ENCODE results near the gene PIEZO2. TPM values are rescaled to one million over a fixed set of nuclear protein-coding genes. Genes with fewer than 3 reads are reported as not detected.

The PIEZO2 gene
- total and polyA plus RNA-seq, 2 of the 8 experiments (the other 6 are each of a cell fraction or from before 2014, with no cell fraction given): 4.7 to 16.5 TPM

- no peak overlapping the region for H2AK5ac ChIP-seq (ENCODE audit: low read depth, low read length)
- peaks cover 0 to 6% of the 10 kb centered on the region in 2 experiments for H4K20me1 ChIP-seq (replicated peaks in 1 of 2; ENCODE audit: control insufficient read depth in 1 of 2, insufficient read depth in 2 of 2, low read length in 2 of 2)
- no peaks in the 10 kb centered on the region for H3K36me3 ChIP-seq (ENCODE audit: control insufficient read depth in 2 of 4, insufficient read depth in 4 of 4, low read length in 3 of 4)
- no peak overlapping the region for H2AFZ ChIP-seq (ENCODE audit: low read length)
- 9% methylated on average over 23 of the region's 23 CpGs; no CpG with 5 or more reads in 1 of the 2 experiments for WGBS, 2 experiments (ENCODE audit: extremely low coverage in 1 of 2, insufficient coverage in 1 of 2, insufficient read length in 1 of 2, insufficient replicate concordance in 2 of 2, low coverage in 1 of 2, low lambda C conversion rate in 2 of 2, missing lambda C conversion rate in 1 of 2)
- 0 out of 4 replicates have a peak, but pooled peaks cover 0 to 3% of the 10 kb centered on the region in 2 experiments for H3K79me2 ChIP-seq (ENCODE audit: control insufficient read depth in 1 of 2, insufficient read depth in 2 of 2, low read length in 2 of 2)
- no peak overlapping the region for H3K14ac ChIP-seq (ENCODE audit: insufficient read length)
- ChIA-PET CTCF (ENCODE audit: partially characterized antibody) (interaction anchor here (0.6 to 2.5 kb wide), 3 partner anchors 106 to 297 kb away, joined by 3 to 8 read pairs (median 8); no protein-coding TSS in a partner anchor), POLR2A (ENCODE audit: partially characterized antibody) (interaction anchor here (1.0 kb wide), 1 partner anchor 61 kb away, joined by 3 read pairs; no protein-coding TSS in a partner anchor)
- H3K56ac ChIP-seq (replicated peaks; ENCODE audit: insufficient read length, low read depth, low read length): no peak overlapping the region
- H3K4me2 ChIP-seq (ENCODE audit: insufficient read depth in 1 of 2, low read depth in 2 of 2, low read length in 2 of 2): peak overlapping the region; percentile 53 to 85
- H3K79me1 ChIP-seq (ENCODE audit: low read depth, low read length): 0 out of 2 replicates have a peak, but pooled peaks cover 4% of the 10 kb centered on the region
- H3K27me3 ChIP-seq (replicated peaks in 1 of 4; ENCODE audit: control insufficient read depth in 3 of 4, extremely low read depth in 1 of 4, insufficient read depth in 3 of 4, low read length in 3 of 4): peaks cover 14 to 46% (median 35%) of the 10 kb centered on the region in 4 experiments; a peak in 6 of 7 replicates
- H3K27ac ChIP-seq (ENCODE audit: low read depth, low read length): no peak overlapping the region
- H2BK15ac ChIP-seq (ENCODE audit: low read length): peak overlapping the region; percentile 89; the same call in 1 of the 2 replicates
- H3K23ac ChIP-seq (ENCODE audit: insufficient read length): no peak overlapping the region
- no peaks in the 10 kb centered on the region for H3K9me3 ChIP-seq (ENCODE audit: insufficient read depth in 2 of 2, low read depth in 1 of 2, low read length in 1 of 2)
- no peak overlapping the region for H2BK5ac ChIP-seq (ENCODE audit: low read depth, low read length)
- no peak overlapping the region for H3K9ac ChIP-seq (replicated peaks in 1 of 4; ENCODE audit: extremely low read depth in 1 of 4, low read depth in 3 of 4, low read length in 3 of 4)
- no peak overlapping the region for H3K18ac ChIP-seq (ENCODE audit: extremely low read depth, low read length)
- H3K4me1 ChIP-seq (replicated peaks in 1 of 4; ENCODE audit: control insufficient read depth in 3 of 4, insufficient read depth in 4 of 4, low read length in 3 of 4): peaks cover 12 to 22% (median 18%) of the 10 kb centered on the region in 4 experiments
- no peak overlapping the region for H2BK120ac ChIP-seq (replicated peaks; ENCODE audit: low read depth, low read length)
- peak; percentile 19 for FAIRE-seq
- DNase-seq (ENCODE audit: low read depth in 1 of 2, low spot score in 2 of 2): peak in 1 of 2 experiments; percentile 63
- H4K8ac ChIP-seq (ENCODE audit: extremely low read depth, insufficient read depth, low read length): no peak overlapping the region
- TF ChIP-seq E2F6 (IDR thresholded peaks at IDR 0.05) (no peak), SUZ12 (IDR thresholded peaks at IDR 0.05; ENCODE audit: low read length) (peak; percentile 8; the same call in 1 of the 2 replicates), EZH2 (IDR thresholded peaks at IDR 0.05; ENCODE audit: low read depth, low read length, severe bottlenecking) (peak; percentile 4), NRF1 (IDR thresholded peaks at IDR 0.05; ENCODE audit: low read depth, low read length) (no peak)
- TF ChIP-seq, protein P1, sequence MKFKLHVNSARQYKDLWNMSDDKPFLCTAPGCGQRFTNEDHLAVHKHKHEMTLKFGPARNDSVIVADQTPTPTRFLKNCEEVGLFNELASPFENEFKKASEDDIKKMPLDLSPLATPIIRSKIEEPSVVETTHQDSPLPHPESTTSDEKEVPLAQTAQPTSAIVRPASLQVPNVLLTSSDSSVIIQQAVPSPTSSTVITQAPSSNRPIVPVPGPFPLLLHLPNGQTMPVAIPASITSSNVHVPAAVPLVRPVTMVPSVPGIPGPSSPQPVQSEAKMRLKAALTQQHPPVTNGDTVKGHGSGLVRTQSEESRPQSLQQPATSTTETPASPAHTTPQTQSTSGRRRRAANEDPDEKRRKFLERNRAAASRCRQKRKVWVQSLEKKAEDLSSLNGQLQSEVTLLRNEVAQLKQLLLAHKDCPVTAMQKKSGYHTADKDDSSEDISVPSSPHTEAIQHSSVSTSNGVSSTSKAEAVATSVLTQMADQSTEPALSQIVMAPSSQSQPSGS (IDR thresholded peaks at IDR 0.05; ENCODE audit: low read length): no peak
- no peak overlapping the region for H4K5ac ChIP-seq (ENCODE audit: insufficient read length, low read depth, low read length)
- H3K4me3 ChIP-seq (ENCODE audit: extremely low read depth in 1 of 4, insufficient read depth in 2 of 4, low read depth in 3 of 4, low read length in 4 of 4): peak overlapping the region; percentile 25 to 70 (median 50); a peak in 7 of 8 replicates
- no peak overlapping the region for H2BK20ac ChIP-seq (ENCODE audit: low read length)
- no peak overlapping the region for H2BK12ac ChIP-seq (ENCODE audit: low read depth, low read length)
- H3K23me2 ChIP-seq (ENCODE audit: low read depth, low read length): peaks cover 28% of the 10 kb centered on the region
- H4K91ac ChIP-seq (replicated peaks; ENCODE audit: insufficient read length, low read length): no peak overlapping the region
- H3K4ac ChIP-seq (replicated peaks; ENCODE audit: insufficient read length, low read depth, low read length): no peak overlapping the region
Observed at GRCh38 chr18:11147371-11147951, 1.9 kb downstream of the PIEZO2 start.
